ENCODE data around the gene SULT1B1.

GRCh38 chr4:69776696-69777095 is 16.3 kb upstream of the SULT1B1 start:
- no peak for TF ChIP-seq CTCF (IDR thresholded peaks at IDR 0.05)
- TF ChIP-seq POLR2A (IDR thresholded peaks at IDR 0.05), result no peak

Data from body of pancreas (tissue), 4 donors.